Inferior parietal cortex (tissue), 1 donor: ENCODE results near the gene KIF4A.
A peak's percentile ranks its signal among the peaks of the same experiment; 100 is the strongest.
"Not testable (repeated sequence)": the region's sequence is repeated elsewhere in the genome, so short reads cannot be mapped to it uniquely, and the experiment has no call there.

ENCODE experiments used
- DNase-seq: peaks from one replicate; pipeline ENCODE4 v3.0.0-alpha.2; 2016; ENCODE audit errors: extremely low spot score

KIF4A gene, protein sequence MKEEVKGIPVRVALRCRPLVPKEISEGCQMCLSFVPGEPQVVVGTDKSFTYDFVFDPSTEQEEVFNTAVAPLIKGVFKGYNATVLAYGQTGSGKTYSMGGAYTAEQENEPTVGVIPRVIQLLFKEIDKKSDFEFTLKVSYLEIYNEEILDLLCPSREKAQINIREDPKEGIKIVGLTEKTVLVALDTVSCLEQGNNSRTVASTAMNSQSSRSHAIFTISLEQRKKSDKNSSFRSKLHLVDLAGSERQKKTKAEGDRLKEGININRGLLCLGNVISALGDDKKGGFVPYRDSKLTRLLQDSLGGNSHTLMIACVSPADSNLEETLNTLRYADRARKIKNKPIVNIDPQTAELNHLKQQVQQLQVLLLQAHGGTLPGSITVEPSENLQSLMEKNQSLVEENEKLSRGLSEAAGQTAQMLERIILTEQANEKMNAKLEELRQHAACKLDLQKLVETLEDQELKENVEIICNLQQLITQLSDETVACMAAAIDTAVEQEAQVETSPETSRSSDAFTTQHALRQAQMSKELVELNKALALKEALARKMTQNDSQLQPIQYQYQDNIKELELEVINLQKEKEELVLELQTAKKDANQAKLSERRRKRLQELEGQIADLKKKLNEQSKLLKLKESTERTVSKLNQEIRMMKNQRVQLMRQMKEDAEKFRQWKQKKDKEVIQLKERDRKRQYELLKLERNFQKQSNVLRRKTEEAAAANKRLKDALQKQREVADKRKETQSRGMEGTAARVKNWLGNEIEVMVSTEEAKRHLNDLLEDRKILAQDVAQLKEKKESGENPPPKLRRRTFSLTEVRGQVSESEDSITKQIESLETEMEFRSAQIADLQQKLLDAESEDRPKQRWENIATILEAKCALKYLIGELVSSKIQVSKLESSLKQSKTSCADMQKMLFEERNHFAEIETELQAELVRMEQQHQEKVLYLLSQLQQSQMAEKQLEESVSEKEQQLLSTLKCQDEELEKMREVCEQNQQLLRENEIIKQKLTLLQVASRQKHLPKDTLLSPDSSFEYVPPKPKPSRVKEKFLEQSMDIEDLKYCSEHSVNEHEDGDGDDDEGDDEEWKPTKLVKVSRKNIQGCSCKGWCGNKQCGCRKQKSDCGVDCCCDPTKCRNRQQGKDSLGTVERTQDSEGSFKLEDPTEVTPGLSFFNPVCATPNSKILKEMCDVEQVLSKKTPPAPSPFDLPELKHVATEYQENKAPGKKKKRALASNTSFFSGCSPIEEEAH

DNA sequence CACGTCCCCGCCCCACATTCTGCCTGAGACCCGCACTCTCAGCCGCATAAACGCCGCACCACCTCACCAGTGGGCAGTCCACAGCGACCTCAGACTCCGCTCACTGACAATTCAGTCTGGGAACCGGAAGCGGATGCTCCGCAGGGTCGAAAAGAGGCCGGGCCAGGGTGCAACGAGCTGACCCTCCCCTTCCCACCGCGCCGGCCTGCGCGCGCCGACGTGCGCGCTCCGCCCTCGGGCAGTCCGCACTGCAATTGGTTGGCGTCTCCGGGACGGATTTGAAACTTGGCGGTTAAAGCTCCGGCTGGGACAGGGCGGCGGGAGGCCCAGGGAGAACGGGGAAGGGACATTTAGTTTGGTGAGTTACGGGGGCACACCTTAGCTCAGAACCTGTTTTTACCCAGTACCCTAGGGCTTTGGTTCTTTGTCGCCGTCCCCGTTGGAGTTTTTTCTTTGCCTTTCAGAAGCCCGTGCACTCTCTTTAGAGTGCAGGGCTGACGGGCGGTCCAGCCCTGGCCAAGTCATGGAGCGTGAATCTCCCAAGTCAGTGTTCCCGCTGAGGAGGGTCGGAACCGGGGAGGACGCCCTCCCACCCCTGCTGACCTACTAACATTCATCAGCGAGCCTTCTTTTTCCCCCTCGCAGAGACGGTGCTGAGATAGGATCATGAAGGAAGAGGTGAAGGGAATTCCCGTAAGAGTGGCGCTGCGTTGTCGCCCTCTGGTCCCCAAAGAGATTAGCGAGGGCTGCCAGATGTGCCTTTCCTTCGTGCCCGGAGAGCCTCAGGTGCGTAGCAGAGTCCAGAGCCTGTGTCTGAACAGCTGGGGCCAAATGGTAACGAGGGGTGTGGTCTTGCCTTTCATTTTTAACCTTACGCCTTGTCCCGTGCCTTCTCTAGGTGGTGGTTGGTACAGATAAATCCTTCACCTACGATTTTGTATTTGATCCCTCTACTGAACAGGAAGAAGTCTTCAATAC lies at the start of gene KIF4A, which contains the start of gene PDZD11:
Gene KIF4A (plus strand): TSS at position 312 of the 978 bp plus-strand sequence. CDS start 355 bp downstream, at position 667.
Gene PDZD11 (minus strand): TSS at position 135 of the 978 bp plus-strand sequence. CDS start 586 bp downstream, outside the sequence.
- DNase-seq = peak; percentile 61

DNA sequence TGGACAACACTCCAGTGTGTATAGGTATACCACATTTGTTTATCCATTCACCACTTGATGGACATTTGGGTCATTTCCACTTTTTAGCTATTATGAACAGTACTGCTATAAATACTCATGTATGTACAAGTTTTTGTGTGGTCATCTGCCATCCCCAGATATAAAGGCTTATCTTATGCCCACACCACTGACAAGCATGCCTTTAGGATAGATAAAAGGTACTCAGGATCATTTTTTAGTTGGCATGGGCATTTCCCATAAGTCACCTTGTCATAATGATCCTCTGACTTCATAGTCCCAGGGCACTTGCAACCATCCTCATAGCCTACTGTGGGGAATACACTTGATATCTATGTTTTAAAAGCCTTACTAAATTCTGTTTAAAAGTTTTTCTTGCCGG lies 49.2 kb upstream of the KIF4A start:
- DNase-seq = no peak

DNA sequence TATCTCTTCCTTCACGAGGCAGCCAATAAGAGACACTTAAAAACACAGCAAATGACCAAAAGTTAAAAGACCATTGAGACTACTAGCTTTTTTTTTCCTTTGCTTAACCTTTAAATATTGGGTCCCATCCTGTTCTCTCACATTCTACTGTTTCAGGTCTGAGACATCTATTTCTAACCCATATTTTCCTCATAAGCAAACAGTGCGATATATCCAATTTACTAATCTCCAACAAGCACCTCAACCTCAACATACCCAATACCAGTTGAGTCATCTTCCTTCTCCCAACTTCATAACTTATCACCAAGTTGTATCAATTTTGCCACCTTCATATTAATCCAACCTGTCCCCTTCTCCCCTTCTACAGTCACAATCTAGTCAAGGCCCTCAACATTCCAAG lies 48.4 kb upstream of the KIF4A start:
- DNase-seq = no peak

DNA sequence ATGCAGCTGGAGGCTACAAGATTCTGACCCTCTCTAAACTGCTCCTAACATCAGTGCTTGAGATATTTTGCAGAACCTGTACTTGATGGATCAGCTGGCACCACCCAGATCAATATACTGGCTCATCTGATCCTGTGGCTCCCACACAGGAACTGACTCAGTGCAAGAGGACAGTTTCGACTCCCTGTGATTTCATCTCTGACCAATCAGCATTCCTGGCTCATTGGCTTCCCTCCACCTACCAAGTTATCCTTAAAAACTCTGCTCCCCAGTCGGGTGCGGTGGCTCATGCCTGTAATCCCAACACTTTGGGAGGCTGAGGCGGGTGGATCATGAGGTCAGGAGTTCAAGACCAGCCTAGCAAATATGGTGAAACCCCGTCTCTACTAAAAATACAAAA lies 46.3 kb upstream of the KIF4A start:
- not testable (repeated sequence) for DNase-seq

DNA sequence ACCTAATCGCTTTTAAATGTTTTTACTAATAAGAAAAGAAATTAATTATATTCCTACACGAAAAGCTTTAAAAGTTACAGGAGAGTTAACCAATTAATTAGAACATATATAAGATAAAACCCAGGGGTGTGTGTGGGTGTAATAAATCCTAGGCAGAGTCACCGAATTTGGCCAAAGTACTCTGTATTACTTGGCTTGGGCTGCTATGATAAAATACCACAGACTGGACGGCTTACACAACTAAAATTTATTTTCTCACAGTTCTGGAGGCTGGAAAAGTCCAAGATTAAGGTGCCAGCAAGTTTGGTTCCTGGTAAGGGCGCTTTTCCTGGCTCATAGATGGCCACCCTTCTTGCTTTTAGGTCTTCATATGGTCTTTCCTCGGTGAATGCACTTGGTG lies 45.0 kb upstream of the KIF4A start:
- no peak for DNase-seq

DNA sequence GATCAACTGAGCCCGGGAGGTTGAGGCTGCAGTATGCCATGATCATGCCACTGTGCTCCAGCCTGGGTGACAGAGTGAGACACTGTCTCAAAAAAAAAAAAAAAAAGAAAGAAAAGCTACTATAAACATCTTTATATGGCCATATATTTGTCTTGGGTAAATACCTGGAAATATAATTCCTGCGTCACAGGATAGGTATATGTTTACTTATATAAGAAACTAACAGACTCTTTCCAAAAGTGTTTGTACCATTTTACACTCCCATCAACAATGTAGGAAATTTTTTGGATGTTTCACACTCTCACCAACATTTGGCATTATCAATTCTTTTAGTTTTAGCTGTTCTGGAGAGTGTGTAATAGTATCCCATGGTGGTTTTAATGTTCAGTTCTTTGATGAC lies 42.7 kb upstream of the KIF4A start:
- no peak for DNase-seq

DNA sequence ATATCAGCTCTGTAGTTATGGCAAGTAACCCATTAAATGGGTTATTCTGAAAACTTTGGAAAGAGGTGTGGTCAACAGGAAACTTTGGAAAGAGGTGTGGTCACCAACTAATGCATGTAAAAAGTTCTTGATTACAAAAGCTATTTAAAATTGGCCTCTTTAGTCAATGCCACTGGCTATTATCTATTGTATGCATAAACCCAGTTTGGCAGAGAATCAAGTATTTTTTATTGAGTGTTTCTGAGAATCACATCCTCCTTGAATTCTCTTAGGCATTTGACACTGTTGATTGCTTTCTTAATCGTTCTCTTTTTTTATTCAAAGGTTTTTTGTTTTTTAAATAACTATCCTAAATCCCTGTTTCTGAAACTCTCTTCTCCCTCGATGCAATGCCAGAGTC lies 37.4 kb upstream of the KIF4A start:
- DNase-seq = no peak

DNA sequence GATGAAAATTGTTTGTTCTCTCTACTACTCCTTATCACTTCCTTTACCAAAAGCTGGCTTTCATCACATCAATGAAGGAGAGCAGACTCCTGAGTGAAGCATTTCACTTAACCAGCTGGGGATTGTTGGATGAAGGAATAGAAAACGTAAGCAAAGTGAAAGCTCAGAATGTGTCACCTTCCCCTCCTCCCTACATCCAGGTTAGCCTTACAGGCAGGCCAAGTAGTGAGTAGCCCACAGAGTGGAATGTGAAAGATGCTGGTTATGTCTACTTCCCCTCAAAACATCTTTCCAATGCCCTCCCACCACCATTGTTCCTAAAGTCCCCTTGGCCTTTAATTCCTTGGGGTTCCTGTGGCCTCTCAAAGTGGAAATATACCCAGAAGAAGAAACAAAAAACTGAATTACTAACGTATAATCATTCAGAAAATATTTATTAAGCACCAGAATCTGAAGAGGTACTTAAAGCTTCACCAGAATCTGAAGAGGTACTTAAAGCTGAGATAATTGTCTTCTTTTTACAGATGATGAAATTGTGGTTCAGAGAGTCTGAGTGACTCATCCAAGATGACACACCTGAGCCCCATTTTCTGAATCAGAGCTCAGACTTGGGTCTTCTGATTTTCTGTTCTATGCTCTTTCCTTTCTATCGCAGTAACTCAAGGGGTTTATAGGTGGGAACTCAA lies 36.4 kb upstream of the KIF4A start:
- no peak for DNase-seq

DNA sequence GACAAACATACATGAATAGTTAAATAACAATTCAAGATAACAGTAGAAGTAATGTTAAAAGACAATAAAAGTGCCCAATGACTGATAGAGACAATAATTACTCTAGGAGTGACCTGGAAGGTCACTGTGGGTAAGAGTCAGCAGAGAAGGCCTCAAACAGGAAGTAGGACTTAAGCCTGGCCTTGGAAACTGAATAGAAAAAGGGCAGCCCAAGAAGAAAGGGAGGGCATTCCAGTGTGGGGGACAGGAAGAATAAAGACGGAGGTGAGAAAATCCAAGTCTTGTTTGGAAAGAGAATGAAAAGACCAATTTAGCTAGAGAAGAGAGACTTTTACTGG lies 35.9 kb upstream of the KIF4A start:
- no peak for DNase-seq

DNA sequence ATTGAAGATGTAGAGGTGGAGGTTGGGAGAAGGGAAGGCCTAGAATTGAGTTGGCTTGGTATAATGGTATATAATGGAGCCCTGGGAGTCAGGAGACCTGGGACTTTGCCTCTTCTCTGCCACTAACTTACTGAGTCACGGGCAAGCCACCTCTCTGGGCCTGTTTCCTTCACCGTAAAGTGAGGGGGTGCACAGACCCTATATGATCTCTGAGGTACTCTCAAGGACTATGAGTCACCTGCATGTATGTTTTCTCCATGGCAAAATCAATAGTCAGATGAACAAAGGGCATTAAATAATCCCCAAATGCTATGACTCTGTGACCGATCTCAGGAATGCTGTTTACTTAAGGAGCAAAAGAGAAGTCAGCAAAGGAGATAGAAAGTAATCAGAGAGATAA lies 35.0 kb upstream of the KIF4A start:
- DNase-seq = no peak

DNA sequence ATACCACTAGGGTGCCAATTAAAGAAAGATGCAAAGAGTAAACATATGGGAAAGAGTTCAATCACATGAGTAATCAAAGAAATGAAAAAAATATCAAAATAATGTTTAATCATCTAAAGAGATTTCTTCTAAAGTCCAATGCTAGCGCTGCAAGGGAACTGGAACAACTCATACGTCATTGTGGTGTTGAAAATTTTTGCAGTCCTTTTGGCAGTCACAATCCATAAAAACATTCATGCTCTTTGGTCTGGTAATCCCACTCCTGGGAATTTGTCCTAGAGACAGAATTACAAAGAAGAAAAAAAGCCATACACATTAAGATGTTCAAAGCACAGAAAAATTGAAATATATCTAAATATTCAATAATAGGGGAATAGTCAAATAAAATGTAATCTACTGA lies 34.5 kb upstream of the KIF4A start:
- DNase-seq = no peak

DNA sequence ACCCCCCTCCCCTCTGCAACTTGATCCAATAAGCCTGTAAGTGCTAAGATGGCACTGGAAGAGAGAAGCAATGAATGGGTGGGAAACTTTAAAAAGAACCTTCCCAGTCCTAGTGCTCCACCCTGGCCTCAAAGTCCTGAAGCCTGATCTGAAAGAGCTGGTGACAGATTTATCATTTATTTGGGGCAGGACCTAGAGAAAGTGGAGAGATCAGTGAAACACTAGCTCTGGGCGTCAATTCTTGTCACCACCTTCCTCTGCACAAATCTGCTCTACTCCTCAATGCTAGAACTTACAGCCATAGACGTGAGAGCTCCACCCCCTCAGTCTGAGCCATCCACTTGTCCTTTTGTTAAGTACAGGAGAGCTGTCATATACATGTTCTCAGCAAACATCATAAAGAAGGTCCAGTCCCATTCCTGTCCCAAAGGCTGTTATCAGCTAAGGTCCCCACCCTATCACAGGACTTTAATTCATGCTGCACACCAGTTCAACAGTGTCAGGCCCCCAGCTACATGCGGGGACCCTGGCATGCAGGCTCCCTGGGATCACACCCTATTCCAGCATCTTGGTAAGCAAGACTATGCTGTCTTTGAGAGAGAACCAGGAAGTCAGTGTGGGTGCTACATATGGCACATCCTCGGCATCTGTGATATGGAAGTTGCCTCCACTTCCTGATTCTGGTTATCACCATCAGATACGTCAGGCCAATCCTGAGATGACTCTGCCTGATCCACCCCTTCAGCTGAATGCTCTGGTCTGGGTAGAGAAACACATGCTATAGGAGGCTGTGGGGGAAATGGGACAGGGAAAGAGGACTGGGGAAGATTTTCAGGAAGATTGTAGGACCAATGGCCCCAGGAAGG lies 32.2 kb upstream of the KIF4A start:
- DNase-seq = no peak

DNA sequence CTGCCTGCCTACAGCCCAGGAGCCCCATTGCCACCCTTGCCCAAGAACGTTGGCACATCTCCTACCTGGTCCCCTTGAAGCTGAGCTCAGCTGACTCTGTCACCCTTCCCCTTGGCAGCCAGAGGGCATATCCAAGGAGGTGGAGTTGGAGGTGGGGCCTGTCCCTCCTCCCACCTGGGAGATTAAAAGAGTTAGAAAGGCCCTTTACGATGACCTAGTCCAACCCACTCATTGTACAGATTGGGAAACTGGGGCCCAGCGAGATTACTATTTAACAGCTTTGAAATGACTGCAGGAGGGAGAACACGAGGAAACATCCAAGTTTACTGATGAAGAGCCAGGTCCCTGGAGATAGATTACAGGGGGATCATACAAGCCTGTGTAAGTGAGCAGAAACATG lies 29.8 kb upstream of the KIF4A start, which contains the start of gene P2RY4:
Gene P2RY4 (minus strand): TSS at position 101 of the 400 bp plus-strand sequence. CDS start 580 bp downstream, outside the sequence.
- no peak for DNase-seq

DNA sequence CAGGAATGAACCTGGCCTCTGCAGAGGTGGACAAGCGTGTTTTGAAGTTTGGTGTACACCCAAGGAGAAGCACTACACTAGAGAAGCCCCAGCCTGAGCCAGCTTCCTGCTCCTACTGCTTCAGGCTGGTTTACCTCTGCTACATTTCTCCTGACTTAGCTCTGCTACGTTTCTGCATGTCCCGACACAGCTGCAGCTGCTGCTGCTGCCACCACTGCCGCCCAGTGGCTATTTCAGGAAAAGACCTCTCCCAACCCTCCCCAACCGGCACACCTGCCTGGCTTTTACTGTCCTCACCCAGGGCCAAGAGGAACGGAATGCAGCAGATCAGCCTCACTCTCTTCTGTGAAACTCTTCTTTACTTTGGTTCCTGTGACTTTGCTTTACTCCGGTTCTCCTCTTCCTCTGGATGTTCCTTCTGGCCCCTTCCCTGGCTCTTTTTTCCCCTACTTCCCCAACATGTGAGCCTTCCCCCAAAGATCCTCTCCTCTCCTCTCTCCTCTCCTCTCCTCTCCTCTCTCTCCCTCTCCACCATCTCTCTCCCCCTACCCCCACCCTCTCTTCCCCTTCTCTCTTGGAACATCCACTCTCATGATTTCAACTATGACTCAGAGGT lies 26.8 kb upstream of the KIF4A start:
- peak; percentile 1 for DNase-seq

DNA sequence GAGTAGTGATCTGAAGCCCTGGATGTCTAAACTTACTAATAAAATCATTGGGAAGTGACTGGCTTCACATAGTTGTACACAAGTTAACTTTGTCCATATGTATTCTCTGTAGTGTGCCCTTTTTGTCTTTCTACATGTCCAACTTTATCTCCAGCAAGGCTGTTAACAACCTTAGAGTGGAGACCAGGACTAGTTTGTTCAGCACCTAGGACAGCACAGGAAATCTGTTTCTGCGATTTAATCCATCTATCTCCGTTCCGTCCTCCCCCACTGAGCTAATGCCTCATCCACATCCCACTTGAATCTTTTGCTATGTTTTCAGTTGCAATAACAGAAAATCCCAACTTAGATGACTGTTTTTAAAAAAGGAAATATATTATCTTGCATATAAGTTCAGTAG lies 25.1 kb upstream of the KIF4A start:
- no peak for DNase-seq

DNA sequence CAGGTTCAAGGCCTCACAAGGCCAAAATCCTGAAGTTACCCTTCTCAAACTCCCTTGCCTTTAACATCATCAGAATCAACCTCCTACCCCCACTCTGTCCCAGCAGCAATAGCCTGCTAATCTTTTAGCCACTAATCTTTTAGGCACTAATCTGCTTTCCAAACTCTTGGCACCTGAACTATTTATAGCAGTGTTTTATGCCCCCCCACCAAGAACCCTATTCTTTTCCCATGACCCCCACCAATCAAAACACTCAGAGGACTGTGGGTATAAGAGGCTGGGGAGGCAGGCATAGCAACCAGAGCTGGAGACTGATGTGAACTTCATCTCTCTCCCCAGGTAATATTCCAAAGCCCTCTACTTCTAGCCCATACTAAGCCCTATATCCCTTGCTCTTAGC lies 21.9 kb upstream of the KIF4A start, which contains the start of gene ARR3:
Gene ARR3 (plus strand): TSS at position 301 of the 400 bp plus-strand sequence. CDS start 1,052 bp downstream, outside the sequence.
- DNase-seq = no peak

DNA sequence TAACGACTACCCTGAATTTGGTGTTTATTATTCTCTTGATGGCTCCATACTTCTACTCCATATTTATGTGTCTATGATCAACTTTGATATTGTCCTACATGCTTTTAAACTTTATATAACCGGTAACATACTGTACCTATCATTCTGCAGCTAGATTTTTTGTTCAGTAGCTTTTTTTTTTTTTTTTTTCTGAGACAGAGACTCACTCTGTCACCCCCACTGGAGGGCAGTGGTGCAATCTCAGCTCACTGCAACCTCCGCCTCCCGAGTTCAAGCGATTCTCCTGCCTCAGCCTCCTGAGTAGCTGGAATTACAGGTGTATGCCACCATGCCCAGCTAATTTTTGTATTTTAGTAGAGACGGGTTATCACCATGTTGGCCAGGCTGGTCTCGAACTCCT lies 15.9 kb upstream of the KIF4A start:
- DNase-seq = not testable (repeated sequence)

DNA sequence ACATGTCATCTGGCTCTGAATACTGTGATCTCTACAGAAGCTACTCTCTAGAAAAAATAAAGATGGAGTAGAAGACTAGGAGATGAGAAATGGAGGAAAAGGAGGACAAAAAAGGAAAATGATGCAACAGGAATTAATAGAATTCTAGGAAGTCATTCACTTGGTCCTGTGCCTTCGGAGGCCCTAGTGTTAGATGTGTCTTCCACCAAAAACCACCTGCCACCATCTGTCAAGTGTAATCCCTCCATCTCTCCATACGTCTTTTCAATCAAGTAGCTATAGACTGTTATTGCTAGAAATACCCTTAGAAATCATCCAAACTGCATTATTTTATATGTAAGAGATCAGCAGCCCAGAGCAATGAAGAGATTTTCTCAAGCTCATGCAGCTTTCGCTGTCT lies 10.8 kb upstream of the KIF4A start:
- DNase-seq = no peak

DNA sequence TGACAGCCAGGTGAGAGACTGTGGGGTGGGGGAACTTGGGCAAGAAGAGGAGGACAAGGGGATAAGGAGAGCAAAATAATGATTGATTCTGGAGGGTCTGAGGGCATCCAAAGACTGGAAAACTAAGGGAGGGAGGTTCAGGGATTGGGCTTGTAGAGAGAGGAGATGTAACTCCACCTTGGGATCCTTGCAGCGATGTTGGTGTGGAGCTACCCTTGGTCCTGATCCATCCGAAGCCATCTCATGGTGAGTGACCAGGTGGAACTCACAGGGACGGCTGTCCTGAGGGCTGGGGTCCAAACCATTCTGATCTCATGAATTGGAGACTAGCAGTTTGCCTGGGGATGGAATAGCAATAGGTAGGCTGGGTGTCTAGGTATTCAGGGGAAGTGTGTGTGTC lies 9.3 kb upstream of the KIF4A start:
- DNase-seq = no peak
